ENCODE results near the gene MFN2. TPM values are rescaled to one million over a fixed set of nuclear protein-coding genes. Genes with fewer than 3 reads are reported as not detected.

The MFN2 gene
- total and polyA plus RNA-seq, 9 of the 15 experiments (the other 6 are each of a cell fraction or from before 2014, with no cell fraction given): 10.5 to 158 (median 87.1) TPM

- TF ChIP-seq ZNF41 (CRISPR knock-in tag; conservative IDR thresholded peaks at IDR 0.05) (no peak), TAL1 (IDR thresholded peaks at IDR 0.05) (no peak), RBM34 (IDR thresholded peaks at IDR 0.05; ENCODE audit: borderline replicate concordance, insufficient read depth, low read length) (no peak), MEF2A (IDR thresholded peaks at IDR 0.05; ENCODE audit: control insufficient read depth, low read depth, low read length) (no peak), ZNF589 (CRISPR knock-in tag; IDR thresholded peaks at IDR 0.05; ENCODE audit: low read depth) (peak; percentile 51; the same call in 1 of the 2 replicates), MCM7 (IDR thresholded peaks at IDR 0.05) (no peak), ZNF699 (CRISPR knock-in tag; IDR thresholded peaks at IDR 0.05; ENCODE audit: insufficient replicate concordance) (no peak), PRDM10 (IDR thresholded peaks at IDR 0.05; ENCODE audit: partially characterized antibody) (no peak), RBM17 (IDR thresholded peaks at IDR 0.05; ENCODE audit: borderline replicate concordance, low read depth, low read length) (no peak), NUFIP1 (IDR thresholded peaks at IDR 0.05; ENCODE audit: partially characterized antibody) (no peak), MED1 (CRISPR knock-in tag; IDR thresholded peaks at IDR 0.05; ENCODE audit: borderline replicate concordance) (no peak), GTF2A2 (tag; IDR thresholded peaks at IDR 0.05) (no peak), MITF (IDR thresholded peaks at IDR 0.05) (no peak), CTCFL (IDR thresholded peaks at IDR 0.05; ENCODE audit: borderline replicate concordance, insufficient read depth, low read depth, low read length, poor library complexity, severe bottlenecking) (no peak), TRIM25 (IDR thresholded peaks at IDR 0.05; ENCODE audit: borderline replicate concordance) (no peak), MCM2 (IDR thresholded peaks at IDR 0.05; ENCODE audit: low read depth) (no peak), GABPB1 (CRISPR knock-in tag; IDR thresholded peaks at IDR 0.05) (peak; percentile 89), ZNF232 (CRISPR knock-in tag; IDR thresholded peaks at IDR 0.05) (no peak)
Observed at GRCh38 chr1:11979851-11980675, at the start of gene MFN2 (continued).
